ENCODE data around the gene DERA. TPM values are rescaled to one million over a fixed set of nuclear protein-coding genes. Genes with fewer than 3 reads are reported as not detected.
"Not testable (repeated sequence)": the region's sequence is repeated elsewhere in the genome, so short reads cannot be mapped to it uniquely, and the experiment has no call there.

Gene DERA
- total RNA-seq, 1 donor from 2014 or later: 49.7 TPM

DNA sequence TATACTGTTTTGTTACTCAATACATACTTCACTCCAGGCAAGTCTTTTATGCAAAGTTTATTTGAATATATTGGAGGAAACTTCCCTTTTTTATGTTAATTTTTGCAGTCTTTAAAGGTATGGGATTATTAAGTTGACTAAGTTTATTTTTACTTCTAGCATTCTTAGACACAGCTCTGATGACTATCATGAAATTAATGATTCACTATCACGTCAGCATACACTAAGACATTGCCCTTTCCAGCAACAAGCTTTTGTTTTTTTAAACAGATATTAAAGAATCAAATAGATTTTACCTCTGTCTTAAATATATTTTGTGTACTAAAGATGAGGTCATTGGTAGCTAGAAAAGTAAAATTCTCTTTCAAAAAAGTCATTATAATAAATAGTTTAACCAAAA lies 52.1 kb downstream of the DERA start:
- DNase-seq (ENCODE audit: low read depth in 2 of 2): peak in 1 of 2 donors; percentile 22

DNA sequence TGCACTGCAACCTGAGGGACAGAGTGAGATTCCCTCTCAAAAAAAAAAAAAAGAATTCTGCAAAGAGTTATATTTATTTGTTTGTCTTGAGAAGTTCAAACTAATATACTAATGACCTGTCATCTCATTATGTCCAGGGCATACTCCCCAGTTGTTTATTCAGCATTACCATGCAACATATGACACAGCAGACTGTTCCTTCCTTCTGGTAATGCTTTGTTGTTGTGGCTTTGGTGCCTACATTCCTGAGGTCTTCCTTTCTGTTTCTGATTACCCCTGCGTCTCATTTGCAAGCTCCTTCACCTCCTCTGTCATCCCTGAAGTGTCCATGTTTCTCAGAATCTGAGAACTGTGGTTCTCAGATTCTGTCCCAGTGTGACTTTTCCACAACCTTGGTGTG lies 55.3 kb downstream of the DERA start:
- peak in 1 of 2 donors; percentile 40 for DNase-seq (ENCODE audit: low read depth in 2 of 2)

DNA sequence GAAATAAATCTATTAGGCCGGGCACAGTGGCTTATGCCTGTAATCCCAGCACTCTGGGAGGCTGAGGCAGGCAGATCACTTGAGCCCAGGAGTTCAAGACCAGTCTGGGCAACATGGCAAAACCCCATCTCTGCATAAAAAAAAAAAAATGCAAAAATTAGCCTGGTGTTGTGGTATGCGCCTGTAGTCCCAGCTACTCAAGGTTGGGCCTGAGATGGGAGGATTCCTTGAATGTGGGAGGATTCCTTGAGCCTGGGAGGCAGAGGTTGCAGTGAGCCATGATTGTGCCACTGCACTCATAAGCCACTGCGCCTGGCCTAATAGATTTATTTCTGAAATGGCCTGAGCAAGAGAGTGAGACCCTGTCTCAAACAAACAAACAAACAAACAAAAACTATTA lies 55.9 kb downstream of the DERA start:
- DNase-seq (ENCODE audit: low read depth in 2 of 2): not testable (repeated sequence)

DNA sequence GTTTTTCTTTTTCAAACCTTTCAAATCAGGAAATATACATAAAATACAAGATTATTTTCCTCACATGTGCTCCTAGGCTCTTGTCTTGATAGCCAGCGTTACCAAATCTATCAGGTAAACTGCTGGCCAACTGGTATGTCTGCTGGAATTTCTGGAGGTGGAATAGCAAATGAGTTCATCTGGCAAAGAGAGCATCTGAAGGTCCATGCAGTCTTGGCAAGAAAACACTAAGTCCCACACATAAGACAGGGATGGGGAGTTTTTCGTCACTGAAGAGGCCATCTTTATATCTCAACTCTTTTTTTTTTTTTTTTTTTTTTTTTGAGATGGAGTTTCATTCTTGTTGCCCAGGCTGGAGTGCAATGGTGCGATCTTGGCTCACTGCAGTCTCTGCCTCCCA lies 60.1 kb downstream of the DERA start:
- DNase-seq (ENCODE audit: low read depth in 2 of 2): no peak

DNA sequence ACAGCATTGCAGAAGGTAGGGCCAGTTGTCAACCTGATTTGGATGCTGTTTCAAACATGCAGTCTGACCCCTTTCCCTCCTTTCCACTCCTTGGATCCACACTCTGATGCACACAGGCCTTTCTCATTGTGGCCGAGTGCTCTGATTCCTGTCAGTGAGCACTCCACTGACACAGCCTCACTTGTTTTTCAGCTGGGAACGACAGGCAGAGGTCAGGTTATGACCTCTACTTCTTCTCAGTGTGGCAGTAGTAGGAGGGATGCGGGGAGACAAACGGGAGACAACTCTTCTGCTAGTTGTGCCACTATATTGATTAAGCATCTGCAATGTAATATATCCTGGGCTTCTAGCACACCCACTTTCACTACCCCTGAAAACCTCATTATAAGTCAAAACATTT lies 61.8 kb downstream of the DERA start:
- DNase-seq (ENCODE audit: low read depth in 2 of 2): no peak

DNA sequence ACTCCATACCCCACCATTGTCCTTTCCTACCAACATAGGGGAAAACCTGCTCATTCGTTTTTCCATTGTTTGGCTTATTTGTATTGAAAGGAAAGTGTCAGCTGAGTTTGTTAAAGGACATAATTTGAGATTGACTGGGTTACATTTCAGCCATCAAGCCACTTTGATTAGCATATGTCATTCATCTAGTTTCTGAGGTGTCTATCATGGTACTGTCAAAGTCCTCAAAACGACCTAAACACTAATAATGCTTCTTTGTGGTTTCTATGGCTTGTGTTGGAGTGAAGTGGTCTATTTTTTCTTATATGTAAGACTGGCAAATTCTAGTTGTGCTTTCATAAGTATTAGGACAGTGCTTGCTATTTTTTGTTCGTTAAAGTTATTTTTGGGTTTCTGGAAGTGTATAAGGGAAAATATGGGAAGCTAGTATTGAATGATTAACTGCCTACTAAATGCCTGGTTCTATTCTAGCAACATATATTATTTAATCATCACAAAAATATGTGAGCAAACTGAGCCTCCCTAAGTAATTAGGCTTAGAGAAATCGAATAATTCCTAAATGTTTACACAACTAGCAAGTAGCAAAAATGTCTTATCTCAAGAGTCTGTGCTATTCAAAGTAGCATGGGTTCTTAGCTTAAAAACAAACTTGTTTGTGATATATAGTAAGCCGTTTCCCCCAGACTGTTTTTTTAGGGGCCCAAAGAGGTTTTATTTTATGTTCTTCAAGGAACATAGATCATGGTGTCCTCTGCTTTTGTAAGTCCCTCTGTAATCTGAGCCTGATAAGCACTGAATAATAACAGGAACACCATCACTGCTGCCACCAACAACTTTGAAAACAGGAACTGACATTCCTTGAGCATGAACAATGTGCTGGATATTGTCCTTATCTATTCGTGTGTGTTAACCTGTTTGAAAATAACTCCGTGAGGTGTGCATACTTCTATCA lies 67.1 kb downstream of the DERA start:
- DNase-seq (ENCODE audit: low read depth in 2 of 2): peak; percentile 73 to 92

DNA sequence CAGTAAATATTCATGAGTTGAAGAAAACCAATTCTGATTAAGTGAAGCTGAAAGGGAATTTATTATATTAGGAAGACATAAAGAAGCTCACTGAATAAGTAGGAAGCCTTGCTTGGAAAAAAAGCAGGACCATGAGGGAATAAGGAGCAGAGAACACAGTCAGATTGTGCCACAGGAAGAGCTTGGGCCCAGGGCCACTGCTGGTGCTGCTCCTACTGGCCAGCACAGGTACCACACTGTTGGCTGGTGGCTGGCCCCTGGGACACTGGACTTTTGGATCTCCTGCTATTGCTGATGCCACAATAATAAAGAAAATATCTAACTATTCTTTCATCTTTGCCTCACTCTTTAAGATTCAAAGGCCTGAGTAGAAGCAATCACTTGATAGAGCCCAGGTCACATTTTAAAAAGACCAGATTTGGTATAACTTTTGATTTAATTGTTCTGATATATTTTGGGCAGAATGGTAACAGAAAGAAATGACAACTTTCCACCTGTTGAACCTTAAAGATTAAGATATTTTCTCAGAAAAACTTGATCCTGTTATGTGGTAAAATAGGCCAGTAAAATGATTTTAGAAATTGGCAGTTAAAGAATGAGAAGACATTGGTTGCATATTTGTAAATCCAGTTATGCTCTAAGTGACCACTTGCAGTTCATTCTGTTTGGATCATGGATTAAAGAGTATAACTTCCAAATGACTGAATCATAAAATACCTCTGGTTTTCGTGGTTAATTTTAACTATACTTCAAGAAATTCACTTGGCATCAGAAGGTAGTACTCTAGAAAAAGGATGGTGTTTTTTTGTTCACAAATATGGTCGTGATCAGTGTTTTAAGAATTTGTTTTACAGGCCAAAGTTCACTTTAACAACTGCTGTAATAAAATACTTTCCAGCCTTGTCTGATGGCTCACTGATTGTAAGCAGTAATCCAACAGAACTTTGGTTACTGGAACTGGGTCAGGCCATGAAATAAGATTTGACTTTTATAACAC lies 68.3 kb downstream of the DERA start:
- peak in 1 of 2 donors; percentile 51 for DNase-seq (ENCODE audit: low read depth in 2 of 2)

DNA sequence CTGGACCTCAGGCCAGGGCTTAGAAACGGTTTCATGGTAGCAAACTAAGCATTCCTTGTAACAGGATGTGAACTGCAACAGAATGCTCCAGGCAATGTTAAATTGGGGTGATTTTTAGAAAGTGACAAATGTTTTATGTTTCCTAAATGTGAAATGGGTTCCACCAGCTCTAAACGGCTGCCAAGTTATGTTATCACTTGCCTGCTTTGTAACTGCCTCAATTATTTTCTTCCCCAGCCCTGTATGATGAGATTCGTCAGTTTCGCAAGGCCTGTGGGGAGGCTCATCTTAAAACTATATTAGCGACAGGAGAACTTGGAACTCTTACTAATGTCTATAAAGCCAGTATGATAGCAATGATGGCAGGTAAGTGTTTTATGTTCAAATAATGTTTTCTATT lies 70.9 kb downstream of the DERA start:
- no peak for DNase-seq (ENCODE audit: low read depth in 2 of 2)

DNA sequence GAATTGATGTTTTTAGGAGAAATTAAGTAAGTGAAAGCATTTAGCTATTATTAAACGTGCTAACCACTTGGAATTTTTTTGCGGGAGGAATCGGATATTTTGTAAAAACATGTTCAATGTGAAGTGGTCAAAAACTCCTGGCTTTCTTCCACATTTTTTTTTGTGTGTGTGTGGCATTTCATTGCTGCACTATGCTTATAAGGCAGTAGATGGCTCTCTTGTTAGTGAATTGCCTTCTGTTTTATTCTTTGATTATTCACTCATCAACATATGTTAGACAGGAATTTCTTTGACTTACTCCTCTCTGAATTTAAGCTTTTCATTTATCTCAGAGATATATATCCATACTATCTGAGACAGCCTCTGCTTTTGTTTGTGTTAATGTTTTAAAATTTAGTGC lies 71.3 kb downstream of the DERA start:
- peak; percentile 54 to 61 for DNase-seq (ENCODE audit: low read depth in 2 of 2)

DNA sequence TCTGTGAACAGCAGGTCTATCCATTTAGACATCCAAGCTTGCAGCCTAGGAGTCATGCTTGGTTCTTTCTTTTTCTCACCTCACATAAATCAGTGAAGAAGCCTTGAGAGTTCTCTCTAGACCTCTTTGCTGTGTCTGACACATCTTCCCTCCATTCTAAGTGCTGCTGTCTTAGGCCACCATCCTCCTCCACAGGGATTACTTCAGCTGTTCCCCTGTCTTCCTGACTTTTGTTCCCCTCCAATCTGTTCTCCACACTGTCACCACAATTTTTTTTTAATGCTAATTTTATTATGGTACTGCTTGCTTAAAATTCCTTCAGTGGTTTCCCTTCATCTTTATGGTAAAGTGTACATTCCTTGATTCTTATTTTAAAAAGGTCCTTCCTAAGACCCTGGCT lies 71.8 kb downstream of the DERA start:
- no peak for DNase-seq (ENCODE audit: low read depth in 2 of 2)

DNA sequence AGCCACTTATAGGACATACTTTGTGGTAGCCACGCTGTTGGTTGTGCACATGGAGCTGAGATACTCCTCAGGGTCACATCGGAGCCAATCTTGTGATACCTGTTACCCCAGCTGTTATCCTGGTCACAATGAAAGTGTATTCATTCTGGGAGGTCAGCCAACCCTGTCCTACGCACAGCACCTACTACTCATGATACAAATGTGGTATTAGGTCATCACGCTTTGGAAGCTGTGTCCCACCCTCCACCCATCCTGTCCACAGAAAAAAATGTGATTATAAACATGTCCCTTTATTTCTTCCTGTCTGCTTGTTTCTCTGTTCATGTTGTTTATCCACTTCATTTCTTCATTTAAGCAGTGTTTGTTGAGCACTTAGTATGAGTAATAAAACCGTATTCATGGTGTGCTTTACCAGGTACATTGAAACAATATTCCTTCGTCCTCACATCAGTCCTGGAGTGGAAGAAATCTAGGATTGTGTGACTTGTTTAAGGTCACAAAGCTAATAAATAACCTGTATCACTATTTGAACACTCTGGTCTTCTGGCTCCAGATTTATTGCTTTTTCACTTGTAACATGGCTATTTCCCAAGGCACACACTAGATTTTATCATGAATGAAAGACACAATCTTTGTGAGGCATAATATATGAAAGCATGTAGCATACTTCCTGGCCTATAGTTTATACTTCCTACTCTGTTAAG lies 73.1 kb downstream of the DERA start:
- DNase-seq (ENCODE audit: low read depth in 2 of 2): peak in 1 of 2 donors; percentile 50

DNA sequence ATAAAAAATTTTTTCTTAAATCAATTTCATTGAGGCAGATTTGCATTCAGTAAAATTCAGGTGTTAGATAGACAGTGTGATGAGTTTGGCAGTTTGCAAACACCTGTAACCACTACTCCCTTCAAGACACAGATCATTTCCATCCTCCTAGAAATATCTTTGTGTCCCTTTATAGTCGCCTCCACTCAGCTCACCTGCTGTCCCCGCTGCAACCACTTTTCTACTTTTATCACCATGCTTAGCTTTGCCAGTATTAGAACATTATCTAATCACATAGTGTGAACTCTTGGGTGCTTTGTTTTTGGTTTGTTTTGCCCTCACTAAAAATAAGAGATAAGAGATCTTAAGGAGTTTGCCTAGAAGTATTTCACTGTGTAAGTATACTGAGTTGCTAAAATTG lies 73.8 kb downstream of the DERA start:
- no peak for DNase-seq (ENCODE audit: low read depth in 2 of 2)

DNA sequence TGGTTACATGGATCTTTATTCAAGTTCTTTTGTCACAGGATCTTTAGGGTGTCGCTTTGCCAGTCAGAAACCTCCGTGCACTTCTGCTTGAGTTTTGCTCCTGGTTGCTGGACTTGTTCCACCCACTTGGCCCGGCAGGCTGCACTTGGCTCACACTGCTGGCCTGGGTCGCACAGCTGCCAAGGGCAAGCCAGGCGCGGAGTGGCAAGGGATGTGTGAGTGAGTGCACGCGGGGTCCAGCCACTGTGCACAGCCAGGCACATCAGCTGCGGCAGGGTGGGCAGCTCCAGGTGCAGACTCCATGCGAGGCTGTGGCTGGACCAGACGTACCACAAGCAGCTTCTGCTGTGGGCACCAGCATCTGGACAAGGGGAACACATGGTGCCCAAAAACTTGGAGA lies 76.6 kb downstream of the DERA start:
- no peak for DNase-seq (ENCODE audit: low read depth in 2 of 2)

DNA sequence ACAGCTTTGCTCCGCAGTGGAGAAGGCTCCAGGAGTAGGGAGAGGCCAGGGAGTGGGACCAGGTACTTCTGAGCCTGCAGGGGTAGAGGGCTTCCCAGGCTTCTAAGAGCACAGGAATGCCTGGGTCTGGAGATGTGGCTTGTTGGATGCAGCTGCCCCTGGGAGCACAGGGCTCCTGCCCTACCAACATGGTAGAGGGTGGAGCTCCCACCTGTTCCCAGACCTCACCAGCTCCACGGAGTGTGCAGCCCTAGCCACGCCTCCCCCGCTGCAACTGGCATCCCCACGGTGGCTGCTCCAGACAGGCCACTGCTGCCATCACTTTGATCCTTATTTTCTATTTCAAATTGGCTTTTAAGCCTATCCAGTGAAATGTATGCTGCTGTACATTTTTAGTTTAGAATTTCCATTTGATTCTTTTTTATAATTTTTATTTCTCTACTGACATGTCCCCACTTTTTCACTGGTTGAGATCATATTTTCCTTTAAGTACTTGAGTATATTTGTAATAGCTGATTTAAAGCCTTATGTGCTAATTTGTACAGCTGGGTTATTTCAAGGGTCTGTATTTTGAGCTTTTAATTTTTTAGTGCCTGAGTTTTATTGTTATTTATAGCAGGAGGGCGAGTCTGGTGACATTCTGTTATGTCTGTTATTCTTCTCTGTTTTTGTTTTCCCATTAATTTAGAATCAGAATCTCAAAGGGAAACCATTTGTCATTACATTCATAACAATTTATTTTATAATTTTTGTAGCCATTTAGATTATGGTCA lies 78.0 kb downstream of the DERA start:
- no peak for DNase-seq (ENCODE audit: low read depth in 2 of 2)

DNA sequence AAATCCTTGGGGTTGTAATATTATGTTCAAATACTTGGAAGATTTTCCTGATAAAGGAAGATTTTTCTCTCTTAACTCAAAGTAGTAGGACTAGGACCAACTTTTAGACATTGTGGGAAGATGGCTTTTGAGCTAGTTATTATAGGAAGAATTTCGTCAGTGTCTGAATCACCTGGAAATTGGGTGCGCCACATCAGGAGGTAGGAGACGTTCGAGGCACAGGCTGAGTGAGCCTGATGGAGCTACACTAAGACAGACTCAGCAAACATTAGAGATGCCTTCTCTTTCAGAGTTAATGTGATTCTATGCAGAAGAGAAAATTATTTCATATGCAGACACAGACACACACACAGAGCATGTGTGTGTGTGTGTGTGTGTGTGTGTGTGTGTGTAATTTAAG lies 84.7 kb downstream of the DERA start:
- no peak for DNase-seq (ENCODE audit: low read depth in 2 of 2)

DNA sequence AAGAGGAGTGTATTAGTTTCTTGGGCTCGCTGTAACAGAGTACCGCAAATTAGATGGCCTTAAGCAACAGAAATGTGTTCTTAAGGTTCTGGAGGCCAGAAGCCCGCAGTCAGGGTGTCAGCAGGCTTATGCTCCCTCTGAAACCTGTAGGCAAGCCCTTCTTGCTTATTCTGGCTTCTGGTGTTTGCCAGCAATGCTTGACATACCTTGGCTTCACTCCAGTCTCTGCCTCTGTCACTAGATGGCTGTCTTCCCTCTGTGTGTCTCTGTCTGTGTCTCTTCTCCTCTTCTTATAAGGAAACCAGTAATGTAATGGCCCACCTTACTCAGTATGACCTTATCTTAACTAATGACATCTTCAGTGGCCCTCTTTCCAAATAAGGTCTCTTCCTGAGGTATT lies 85.1 kb downstream of the DERA start:
- DNase-seq (ENCODE audit: low read depth in 2 of 2): no peak

DNA sequence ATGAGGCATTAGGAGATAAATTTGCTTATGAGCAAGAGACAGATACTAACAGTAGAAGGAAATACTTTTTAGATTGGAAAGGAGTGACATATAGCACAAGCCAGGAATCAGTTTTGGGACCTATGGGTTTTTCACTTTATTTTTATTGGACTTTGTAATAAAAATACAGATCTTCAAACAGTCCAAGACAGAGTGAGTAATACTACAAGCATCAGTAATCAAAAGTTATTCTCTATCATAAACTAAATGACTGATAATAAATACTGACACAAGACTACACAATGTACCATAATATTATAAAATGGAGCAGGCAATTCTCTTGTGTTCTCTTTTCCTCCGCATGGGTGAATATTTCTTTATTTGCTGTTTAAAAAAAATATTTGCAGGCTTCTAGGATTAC lies 85.8 kb downstream of the DERA start:
- DNase-seq (ENCODE audit: low read depth in 2 of 2): no peak

DNA sequence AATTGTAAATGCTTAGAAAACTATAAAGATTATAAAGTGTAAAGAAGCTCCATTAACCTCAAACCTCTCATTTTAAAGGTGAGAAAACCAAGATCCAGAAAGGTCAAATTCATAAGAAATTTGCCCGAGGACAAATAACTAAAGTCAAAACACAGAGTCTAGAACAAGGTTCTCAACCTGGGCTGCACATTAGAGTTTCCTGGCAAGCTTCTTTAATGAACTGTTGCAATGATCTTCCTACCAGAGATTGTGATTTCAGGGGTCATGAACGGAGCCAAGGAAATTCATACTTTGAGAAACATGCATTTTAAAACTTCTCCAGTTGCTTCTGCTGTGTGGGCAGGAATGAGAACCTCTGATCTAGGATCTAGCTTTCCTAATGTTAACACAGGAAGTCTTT lies 86.8 kb downstream of the DERA start:
- DNase-seq (ENCODE audit: low read depth in 2 of 2): no peak

DNA sequence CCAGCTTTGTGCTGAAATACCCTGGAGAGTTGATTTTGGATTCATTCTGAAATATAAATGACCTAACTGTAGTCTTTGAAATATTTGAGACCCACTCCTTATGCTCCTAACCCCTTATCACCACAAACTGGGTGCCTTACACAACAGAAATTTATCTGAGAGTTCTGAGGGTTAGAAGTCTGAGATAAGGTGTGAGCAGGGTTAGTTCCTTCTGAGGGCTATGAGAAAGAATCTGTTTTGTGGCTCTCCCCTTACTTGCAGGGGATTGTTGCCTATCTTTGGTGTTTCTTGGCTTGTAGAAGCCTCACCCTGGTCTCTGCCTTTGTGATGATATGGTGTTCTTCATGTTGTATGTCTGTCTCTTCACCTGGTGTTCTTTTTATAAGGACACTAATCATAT lies 91.7 kb downstream of the DERA start:
- DNase-seq (ENCODE audit: low read depth in 2 of 2): no peak

DNA sequence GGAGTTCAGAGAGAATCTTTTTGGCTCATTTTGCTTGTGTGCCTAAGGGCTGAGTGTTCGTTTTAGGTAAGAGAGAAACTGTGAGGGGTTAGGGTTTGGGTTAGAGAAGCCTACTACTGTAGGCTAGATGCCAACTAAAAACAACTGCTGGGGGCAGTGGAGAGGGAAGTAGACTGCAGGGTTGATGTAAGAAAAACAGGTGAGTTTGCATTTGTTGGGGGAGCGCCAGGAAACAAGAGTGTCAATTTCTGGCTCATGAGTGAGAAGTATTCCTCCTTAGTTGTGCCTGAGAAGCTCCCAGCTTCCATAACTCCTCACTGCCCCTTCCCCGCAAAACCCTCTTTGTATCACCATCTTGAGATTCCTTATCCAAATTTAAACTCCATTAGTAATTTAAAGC lies 92.3 kb downstream of the DERA start:
- DNase-seq (ENCODE audit: low read depth in 2 of 2): no peak

DNA sequence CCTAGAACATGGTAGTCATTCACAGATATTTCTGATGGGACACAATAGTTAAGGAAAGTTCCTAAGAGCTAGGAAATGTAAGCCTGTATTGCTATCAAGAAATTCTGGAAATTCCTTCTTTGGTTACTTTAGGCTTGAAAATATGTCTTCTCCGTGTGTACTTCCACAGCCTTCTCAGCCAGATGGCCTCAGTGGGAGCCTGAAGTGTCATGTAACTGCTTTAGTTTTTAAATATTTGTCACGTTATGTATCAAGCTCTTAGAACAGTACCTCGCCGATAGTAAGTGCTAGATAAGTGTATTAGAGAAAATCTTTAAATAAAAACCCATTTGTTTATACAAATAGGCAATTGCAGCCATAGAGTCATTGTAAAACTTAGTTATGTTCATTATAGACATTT lies 95.6 kb downstream of the DERA start:
- DNase-seq (ENCODE audit: low read depth in 2 of 2): no peak

All from dermis microvascular lymphatic vessel endothelial cell (primary cell).